ENCODE measurements around the gene PXT1. TPM values are rescaled to one million over a fixed set of nuclear protein-coding genes. Genes with fewer than 3 reads are reported as not detected.

The PXT1 gene
- total RNA-seq, 3 donors from 2014 or later: not detected

GRCh38 chr6:36361071-36361470 lies 81.6 kb downstream of the PXT1 start:
- intact Hi-C loops (cut with DNase I, micrococcal nuclease): loop anchor here (5.0 to 10.0 kb wide), 2 partner anchors 56 to 59 kb away; no protein-coding TSS in a partner anchor
- Histone ChIP-seq H3K36me3 (ENCODE audit: low read depth) (no peaks in the 10 kb centered on the region), H3K9me3 (no peaks in the 10 kb centered on the region), H3K4me3 (no peak overlapping the region), H3K4me1 (ENCODE audit: low read depth) (no peaks in the 10 kb centered on the region)
- DNase-seq (no peak), ATAC-seq (no peak)
- TF ChIP-seq, protein P1, sequence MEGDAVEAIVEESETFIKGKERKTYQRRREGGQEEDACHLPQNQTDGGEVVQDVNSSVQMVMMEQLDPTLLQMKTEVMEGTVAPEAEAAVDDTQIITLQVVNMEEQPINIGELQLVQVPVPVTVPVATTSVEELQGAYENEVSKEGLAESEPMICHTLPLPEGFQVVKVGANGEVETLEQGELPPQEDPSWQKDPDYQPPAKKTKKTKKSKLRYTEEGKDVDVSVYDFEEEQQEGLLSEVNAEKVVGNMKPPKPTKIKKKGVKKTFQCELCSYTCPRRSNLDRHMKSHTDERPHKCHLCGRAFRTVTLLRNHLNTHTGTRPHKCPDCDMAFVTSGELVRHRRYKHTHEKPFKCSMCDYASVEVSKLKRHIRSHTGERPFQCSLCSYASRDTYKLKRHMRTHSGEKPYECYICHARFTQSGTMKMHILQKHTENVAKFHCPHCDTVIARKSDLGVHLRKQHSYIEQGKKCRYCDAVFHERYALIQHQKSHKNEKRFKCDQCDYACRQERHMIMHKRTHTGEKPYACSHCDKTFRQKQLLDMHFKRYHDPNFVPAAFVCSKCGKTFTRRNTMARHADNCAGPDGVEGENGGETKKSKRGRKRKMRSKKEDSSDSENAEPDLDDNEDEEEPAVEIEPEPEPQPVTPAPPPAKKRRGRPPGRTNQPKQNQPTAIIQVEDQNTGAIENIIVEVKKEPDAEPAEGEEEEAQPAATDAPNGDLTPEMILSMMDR (IDR thresholded peaks at IDR 0.05): no peak

DNA sequence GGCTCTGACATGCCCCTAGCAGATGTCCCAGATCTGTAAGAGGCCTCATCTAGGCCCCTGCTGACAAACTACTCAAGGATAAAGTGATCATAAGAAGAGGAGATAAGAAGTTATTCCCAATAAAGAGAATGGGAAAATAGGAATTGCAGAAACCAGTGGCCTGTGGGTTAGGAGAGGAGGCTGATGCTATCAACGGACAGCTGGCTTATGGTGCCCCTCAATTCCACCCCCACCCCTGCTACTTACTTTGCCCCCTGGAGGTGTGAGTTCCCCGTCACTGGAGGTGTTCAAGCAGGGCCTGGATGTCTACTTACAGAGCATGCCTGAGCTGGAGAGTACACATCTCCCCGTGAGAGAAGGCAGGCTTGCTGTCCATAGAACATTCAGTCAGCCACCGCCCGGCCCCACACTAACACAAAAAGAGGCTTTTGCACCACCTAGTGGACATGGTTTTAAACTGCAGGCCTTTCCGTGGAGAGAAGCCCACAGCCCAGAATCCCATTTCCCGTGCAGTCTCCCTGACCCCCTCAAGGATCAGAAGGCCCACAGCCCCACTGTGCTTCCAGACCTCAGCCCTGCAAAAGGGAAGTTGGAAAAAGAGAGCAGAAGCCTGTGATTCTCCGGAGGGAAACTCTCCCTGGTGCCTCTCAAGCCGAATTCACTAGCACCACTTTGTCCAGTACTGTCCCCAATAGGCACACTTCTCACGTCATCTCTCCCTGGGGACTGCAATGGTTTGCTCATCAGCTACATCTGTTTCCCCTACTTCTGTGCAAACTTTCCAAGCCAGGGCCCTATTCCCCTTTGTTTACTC lies 82.2 kb downstream of the PXT1 start:
- ATAC-seq (peak; percentile 96), DNase-seq (peak; percentile 74 to 87 (median 75))
- H3K4me1 ChIP-seq (ENCODE audit: low read depth): no peaks in the 10 kb centered on the region
- intact Hi-C loops (cut with DNase I, micrococcal nuclease): loop anchor here (5.0 to 10.0 kb wide), 2 partner anchors 56 to 58 kb away; no protein-coding TSS in a partner anchor
- no peak overlapping the region for H3K4me3 ChIP-seq
- H3K36me3 ChIP-seq (ENCODE audit: low read depth): no peaks in the 10 kb centered on the region
- TF ChIP-seq, protein P1 (IDR thresholded peaks at IDR 0.05): peak; percentile 74
- H3K9me3 ChIP-seq: no peaks in the 10 kb centered on the region

DNA sequence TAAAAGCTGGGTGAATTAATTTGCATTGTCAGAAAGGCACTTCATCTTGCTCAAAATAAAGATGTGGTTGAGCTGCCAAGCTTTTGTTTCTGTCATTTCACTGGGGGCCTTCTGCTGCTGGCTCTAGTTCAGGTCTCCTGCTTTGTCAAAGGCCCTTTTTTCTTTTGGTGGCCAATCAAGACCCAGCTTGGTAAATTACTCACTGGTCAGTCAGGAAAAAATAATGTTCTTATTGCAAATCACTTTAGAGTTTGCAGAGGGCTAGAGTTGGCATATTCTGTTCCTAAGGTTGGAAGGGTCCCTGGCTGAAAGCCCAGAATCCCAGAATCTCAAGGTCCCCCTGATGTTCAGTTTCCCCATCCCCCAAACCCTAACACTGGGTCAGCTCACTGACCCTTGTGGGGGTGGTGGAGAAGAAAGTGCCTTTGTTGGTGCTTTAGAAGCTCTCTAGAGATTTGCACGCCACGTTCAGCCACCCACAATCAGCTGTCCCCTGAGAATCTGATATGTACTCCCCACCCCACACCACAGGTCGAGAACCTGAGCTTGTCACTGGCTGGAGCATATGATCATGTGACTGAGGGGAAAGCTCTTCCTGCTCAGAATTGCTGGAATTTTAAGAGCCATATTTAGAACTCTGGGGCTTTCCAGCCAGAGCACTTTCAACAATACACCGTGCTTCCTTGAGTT lies 84.3 kb downstream of the PXT1 start:
- TF ChIP-seq, protein P1 (IDR thresholded peaks at IDR 0.05): no peak
- H3K4me1 ChIP-seq (ENCODE audit: low read depth): no peaks in the 10 kb centered on the region
- H3K4me3 ChIP-seq: no peak overlapping the region
- H3K36me3 ChIP-seq (ENCODE audit: low read depth): no peaks in the 10 kb centered on the region
- no peaks in the 10 kb centered on the region for H3K9me3 ChIP-seq
- DNase-seq (no peak), ATAC-seq (peak; percentile 29)
- intact Hi-C loops (cut with DNase I, micrococcal nuclease): no loop called here

- DNase-seq (no peak), ATAC-seq (peak; percentile 38)
- Histone ChIP-seq H3K4me3 (no peak overlapping the region), H3K4me1 (ENCODE audit: low read depth) (no peaks in the 10 kb centered on the region), H3K36me3 (ENCODE audit: low read depth) (no peaks in the 10 kb centered on the region), H3K9me3 (no peaks in the 10 kb centered on the region)
- intact Hi-C loops (cut with DNase I, micrococcal nuclease): no loop called here
- TF ChIP-seq, protein P1 (IDR thresholded peaks at IDR 0.05): no peak
Observed at GRCh38 chr6:36357872-36358225, 84.8 kb downstream of the PXT1 start.

DNA sequence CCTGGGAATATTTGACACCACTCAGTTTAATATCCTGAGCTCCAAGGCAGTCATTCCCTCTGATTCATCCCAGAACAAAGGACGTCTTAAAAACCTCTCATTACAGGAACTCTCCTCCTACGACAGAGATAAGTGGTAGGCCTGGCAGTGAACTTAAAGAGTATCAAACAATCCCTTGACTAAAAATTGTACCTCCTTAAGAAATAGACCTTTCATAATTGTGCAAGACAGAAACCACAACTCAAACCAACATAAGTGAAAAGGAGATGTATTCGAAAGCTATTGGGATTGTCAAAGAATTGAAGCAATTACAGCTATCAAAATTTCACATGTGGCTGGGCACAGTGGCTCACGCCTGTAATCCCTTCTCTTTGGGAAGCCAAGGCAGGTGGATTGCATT lies 86.8 kb downstream of the PXT1 start:
- ATAC-seq (no peak), DNase-seq (no peak)
- Histone ChIP-seq H3K4me3 (no peak overlapping the region), H3K36me3 (ENCODE audit: low read depth) (no peaks in the 10 kb centered on the region), H3K9me3 (no peaks in the 10 kb centered on the region), H3K4me1 (ENCODE audit: low read depth) (no peaks in the 10 kb centered on the region)
- TF ChIP-seq, protein P1 (IDR thresholded peaks at IDR 0.05): no peak
- intact Hi-C loops (cut with DNase I, micrococcal nuclease): no loop called here
